A673 (cell line): ENCODE measurements around the gene SMAD6.

Experiments
- EZH2 ChIP-seq: fragments of 200-600 bp; sonication (generic); IDR thresholded peaks from 2 replicates; pipeline ENCODE4 v1.6.1; 2017; ENCODE audit warnings: borderline replicate concordance, low read depth, mild to moderate bottlenecking, mixed read lengths, antibody characterized with exemption, low read length; ENCODE audit not compliant: poor library complexity, severe bottlenecking
- TF ChIP-seq, protein P1 (sequence below): fragments of 300-800, 200-600 bp; sonication (generic); conservative IDR thresholded peaks from 2 replicates; pipeline ENCODE4 v1.5.1; 2017; ENCODE audit warnings: low read depth, mild to moderate bottlenecking, antibody characterized with exemption, low read length, moderate library complexity, mixed read lengths

DNA sequence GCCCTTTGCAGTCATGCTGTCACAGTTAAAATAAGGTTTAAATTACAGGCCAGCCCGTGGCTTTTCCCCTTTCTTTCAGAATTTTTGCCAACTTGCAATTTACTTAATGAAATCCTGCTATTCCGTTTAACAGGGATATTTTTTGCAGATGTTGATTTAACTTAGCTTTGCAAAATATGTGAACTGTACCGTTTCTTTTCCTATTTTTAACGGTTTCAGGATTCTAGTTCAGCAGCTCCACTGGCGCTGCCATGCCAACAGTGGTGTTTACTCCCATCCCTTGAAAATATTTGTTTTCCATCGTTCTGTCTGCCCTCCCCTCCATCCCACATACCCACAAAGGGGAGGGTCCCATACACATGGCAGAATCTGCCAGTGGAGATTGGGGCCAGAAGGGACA is 54.3 kb downstream of the SMAD6 start:
- TF ChIP-seq, protein P1, sequence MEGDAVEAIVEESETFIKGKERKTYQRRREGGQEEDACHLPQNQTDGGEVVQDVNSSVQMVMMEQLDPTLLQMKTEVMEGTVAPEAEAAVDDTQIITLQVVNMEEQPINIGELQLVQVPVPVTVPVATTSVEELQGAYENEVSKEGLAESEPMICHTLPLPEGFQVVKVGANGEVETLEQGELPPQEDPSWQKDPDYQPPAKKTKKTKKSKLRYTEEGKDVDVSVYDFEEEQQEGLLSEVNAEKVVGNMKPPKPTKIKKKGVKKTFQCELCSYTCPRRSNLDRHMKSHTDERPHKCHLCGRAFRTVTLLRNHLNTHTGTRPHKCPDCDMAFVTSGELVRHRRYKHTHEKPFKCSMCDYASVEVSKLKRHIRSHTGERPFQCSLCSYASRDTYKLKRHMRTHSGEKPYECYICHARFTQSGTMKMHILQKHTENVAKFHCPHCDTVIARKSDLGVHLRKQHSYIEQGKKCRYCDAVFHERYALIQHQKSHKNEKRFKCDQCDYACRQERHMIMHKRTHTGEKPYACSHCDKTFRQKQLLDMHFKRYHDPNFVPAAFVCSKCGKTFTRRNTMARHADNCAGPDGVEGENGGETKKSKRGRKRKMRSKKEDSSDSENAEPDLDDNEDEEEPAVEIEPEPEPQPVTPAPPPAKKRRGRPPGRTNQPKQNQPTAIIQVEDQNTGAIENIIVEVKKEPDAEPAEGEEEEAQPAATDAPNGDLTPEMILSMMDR, result no peak
- no peak for TF ChIP-seq EZH2
